Keratinocyte (primary cell): Measurements from ENCODE around the gene VIPR2.

Source experiments
- EZH2 ChIP-seq: IDR thresholded peaks from one replicate; pipeline ENCODE4 v1.6.1; 2012; ENCODE audit warnings: inconsistent platforms, mild to moderate bottlenecking, low read length, moderate library complexity
- TF ChIP-seq, protein P1 (sequence below), 3 experiments: IDR thresholded peaks in 1 of 3; conservative IDR thresholded peaks in 1 of 3; optimal IDR thresholded peaks in 1 of 3; 2 replicates in 2 of 3; 3 replicates in 1 of 3; pipeline versions ENCODE3 to v1.5.1; 2011; ENCODE audit warnings: low read length in 3 of 3, mild to moderate bottlenecking in 3 of 3, moderate library complexity in 2 of 3, control low read depth in 1 of 3, inconsistent platforms in 1 of 3; ENCODE audit not compliant: insufficient read depth in 2 of 3; ENCODE audit errors: extremely low read depth in 1 of 3

DNA sequence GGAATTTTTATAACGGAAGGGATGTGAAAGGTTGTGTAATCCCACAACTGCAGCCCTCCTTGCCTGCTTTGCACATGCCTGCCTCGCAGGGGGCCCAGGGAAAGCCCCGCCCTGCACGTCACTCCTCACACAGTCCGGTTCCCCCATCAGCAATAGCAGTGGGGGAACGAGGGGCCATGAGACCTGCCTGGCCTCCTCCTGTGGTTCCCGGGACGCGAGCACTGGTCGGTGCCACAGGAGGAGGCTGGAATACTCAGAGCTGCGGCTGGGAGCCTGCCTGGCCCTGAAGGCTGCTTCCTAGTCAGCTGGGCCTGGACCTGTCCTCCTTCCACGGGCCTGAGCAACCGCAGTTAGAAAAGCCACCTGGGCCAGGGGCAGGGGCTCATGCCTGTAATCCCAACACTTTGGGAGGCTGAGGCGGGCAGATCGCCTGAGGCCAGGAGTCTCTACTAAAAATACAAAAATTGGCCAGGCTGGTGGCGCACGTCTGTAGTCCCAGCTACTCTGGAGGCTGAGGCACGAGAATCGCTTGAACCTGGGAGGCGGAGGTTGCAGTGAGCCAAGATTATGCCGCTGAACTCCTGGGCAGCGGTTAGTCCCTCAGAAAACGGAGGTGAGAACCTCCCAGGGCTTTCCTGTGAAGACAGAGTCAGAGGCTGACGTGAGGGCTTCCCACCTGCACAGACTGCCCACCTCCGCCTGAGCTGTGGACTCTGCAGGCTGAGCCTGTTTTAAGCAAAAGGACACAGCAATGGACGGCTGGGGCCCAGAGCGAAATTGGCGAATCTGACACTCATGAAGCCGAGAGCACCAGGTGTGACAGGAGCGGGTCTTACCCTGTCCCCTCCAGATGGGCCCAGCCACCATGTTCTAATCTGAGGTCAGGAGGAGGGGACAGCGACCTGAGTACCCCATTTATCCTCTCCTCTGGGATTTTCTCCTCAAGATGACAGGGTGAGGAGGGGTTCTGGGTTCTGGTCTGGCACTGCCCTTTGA is 52.9 kb downstream of the VIPR2 start:
- TF ChIP-seq, protein P1, sequence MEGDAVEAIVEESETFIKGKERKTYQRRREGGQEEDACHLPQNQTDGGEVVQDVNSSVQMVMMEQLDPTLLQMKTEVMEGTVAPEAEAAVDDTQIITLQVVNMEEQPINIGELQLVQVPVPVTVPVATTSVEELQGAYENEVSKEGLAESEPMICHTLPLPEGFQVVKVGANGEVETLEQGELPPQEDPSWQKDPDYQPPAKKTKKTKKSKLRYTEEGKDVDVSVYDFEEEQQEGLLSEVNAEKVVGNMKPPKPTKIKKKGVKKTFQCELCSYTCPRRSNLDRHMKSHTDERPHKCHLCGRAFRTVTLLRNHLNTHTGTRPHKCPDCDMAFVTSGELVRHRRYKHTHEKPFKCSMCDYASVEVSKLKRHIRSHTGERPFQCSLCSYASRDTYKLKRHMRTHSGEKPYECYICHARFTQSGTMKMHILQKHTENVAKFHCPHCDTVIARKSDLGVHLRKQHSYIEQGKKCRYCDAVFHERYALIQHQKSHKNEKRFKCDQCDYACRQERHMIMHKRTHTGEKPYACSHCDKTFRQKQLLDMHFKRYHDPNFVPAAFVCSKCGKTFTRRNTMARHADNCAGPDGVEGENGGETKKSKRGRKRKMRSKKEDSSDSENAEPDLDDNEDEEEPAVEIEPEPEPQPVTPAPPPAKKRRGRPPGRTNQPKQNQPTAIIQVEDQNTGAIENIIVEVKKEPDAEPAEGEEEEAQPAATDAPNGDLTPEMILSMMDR (optimal IDR thresholded peaks at IDR 0.05 in 1 of 3, IDR thresholded peaks at IDR 0.05 in 1 of 3, conservative IDR thresholded peaks at IDR 0.05 in 1 of 3; ENCODE audit: extremely low read depth in 1 of 3, insufficient read depth in 2 of 3, low read length in 3 of 3): no peak
- TF ChIP-seq EZH2: no peak
